ENCODE measurements around the gene MOB1B.

- TF ChIP-seq EZH2phosphoT487 (IDR thresholded peaks at IDR 0.05; ENCODE audit: insufficient read depth, low read depth), result no peak
- TF ChIP-seq EZH2 (IDR thresholded peaks at IDR 0.05; ENCODE audit: insufficient read depth, poor library complexity, severe bottlenecking), result no peak
These were observed 11.8 kb downstream of the MOB1B start for GRCh38 chr4:70914000-70914399.

Data from GM23248 (cell line).